ENCODE measurements around the gene MNAT1. TPM values are rescaled to one million over a fixed set of nuclear protein-coding genes. Genes with fewer than 3 reads are reported as not detected.

Gene MNAT1
- total RNA-seq, 4 donors from 2014 or later: 32.4 to 48.9 (median 44.6) TPM

- no peak for DNase-seq (ENCODE audit: low spot score in 2 of 2)
- H3K36me3 ChIP-seq: no peaks in the 10 kb centered on the region
- WGBS, 2 donors: 68 to 69% methylated on average over 1 of the region's 1 CpG
- H3K27me3 ChIP-seq: no peaks in the 10 kb centered on the region
- no peaks in the 10 kb centered on the region for H3K9me3 ChIP-seq
- H3K27ac ChIP-seq: no peak overlapping the region
- TF ChIP-seq, protein P1, sequence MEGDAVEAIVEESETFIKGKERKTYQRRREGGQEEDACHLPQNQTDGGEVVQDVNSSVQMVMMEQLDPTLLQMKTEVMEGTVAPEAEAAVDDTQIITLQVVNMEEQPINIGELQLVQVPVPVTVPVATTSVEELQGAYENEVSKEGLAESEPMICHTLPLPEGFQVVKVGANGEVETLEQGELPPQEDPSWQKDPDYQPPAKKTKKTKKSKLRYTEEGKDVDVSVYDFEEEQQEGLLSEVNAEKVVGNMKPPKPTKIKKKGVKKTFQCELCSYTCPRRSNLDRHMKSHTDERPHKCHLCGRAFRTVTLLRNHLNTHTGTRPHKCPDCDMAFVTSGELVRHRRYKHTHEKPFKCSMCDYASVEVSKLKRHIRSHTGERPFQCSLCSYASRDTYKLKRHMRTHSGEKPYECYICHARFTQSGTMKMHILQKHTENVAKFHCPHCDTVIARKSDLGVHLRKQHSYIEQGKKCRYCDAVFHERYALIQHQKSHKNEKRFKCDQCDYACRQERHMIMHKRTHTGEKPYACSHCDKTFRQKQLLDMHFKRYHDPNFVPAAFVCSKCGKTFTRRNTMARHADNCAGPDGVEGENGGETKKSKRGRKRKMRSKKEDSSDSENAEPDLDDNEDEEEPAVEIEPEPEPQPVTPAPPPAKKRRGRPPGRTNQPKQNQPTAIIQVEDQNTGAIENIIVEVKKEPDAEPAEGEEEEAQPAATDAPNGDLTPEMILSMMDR (IDR thresholded peaks at IDR 0.05): no peak
- no peak for TF ChIP-seq EP300 (IDR thresholded peaks at IDR 0.05)
- TF ChIP-seq POLR2A (IDR thresholded peaks at IDR 0.05): no peak
- no peaks in the 10 kb centered on the region for H3K4me1 ChIP-seq
- H3K4me3 ChIP-seq: no peak overlapping the region
Measured at GRCh38 chr14:60925286-60925685, 190.7 kb downstream of the MNAT1 start.

- Histone ChIP-seq H3K4me3 (no peak overlapping the region), H3K9me3 (no peaks in the 10 kb centered on the region), H3K27me3 (no peaks in the 10 kb centered on the region), H3K27ac (no peak overlapping the region), H3K36me3 (no peaks in the 10 kb centered on the region), H3K4me1 (no peaks in the 10 kb centered on the region)
- WGBS, 2 donors: 97 to 99% methylated on average over 3 of the region's 3 CpGs
- no peak for DNase-seq (ENCODE audit: low spot score in 2 of 2)
- TF ChIP-seq POLR2A (IDR thresholded peaks at IDR 0.05) (no peak), EP300 (IDR thresholded peaks at IDR 0.05) (no peak)
- TF ChIP-seq, protein P1 (IDR thresholded peaks at IDR 0.05): no peak
Measured at GRCh38 chr14:60926002-60926401, 191.4 kb downstream of the MNAT1 start.

GRCh38 chr14:60931218-60931617, 196.7 kb downstream of the MNAT1 start:
- 69 to 71% methylated on average over 1 of the region's 1 CpG for WGBS, 2 donors
- Histone ChIP-seq H3K36me3 (peaks cover 0 to 6% (median 0%) of the 10 kb centered on the region in 3 donors), H3K27me3 (no peaks in the 10 kb centered on the region), H3K4me3 (no peak overlapping the region), H3K9me3 (no peaks in the 10 kb centered on the region), H3K27ac (no peak overlapping the region), H3K4me1 (no peaks in the 10 kb centered on the region)
- no peak for TF ChIP-seq POLR2A (IDR thresholded peaks at IDR 0.05)
- TF ChIP-seq, protein P1 (IDR thresholded peaks at IDR 0.05): no peak
- no peak for TF ChIP-seq EP300 (IDR thresholded peaks at IDR 0.05)
- DNase-seq (ENCODE audit: low spot score in 2 of 2): no peak

DNA sequence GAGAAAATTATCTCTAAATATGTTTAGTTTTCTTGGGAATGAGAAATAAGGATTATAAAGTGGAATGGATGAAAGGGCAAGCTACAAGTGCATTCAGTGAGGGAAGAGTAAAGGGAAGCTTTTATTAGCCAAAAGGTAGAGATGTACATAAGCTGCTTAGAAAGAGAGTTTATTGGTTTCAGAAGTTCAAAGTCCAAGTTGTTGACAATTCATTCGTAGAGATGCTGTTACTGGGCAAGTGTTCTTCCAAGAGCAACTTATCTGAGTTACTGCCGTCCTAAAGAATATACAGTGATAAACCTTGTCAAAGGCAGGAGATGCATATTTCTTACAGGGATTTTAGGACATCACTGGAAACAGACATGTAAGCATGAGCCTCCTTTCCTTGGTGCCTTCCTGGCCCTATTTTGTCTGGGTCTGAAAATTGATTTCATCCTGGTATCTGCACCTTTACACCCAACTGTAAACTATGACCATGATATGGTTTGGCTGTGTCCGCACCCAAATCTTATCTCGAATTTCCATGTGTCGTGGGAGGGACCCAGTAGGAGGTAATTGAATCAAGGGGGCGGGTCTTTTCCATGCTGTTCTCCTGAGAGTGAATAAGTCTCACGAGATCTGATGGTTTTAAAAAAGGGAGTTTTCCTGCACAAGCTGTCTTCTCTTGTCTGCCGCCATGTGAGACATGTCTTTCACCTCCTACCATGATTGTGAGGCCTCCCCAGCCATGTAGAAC, 199.5 kb downstream of the MNAT1 start:
- Histone ChIP-seq H3K4me3 (no peak overlapping the region), H3K36me3 (peaks cover 0 to 6% (median 0%) of the 10 kb centered on the region in 3 donors), H3K27me3 (no peaks in the 10 kb centered on the region), H3K9me3 (no peaks in the 10 kb centered on the region), H3K4me1 (no peaks in the 10 kb centered on the region), H3K27ac (no peak overlapping the region)
- no peak for DNase-seq (ENCODE audit: low spot score in 2 of 2)
- 92 to 94% methylated on average over 8 of the region's 8 CpGs for WGBS, 2 donors
- TF ChIP-seq POLR2A (IDR thresholded peaks at IDR 0.05) (no peak), EP300 (IDR thresholded peaks at IDR 0.05) (no peak)
- TF ChIP-seq, protein P1 (IDR thresholded peaks at IDR 0.05): no peak

GRCh38 chr14:60935319-60935718, 200.8 kb downstream of the MNAT1 start:
- Histone ChIP-seq H3K4me3 (no peak overlapping the region), H3K36me3 (peaks cover 0 to 6% (median 0%) of the 10 kb centered on the region in 3 donors), H3K9me3 (no peaks in the 10 kb centered on the region), H3K4me1 (no peaks in the 10 kb centered on the region), H3K27ac (no peak overlapping the region), H3K27me3 (no peaks in the 10 kb centered on the region)
- TF ChIP-seq EP300 (IDR thresholded peaks at IDR 0.05) (no peak), POLR2A (IDR thresholded peaks at IDR 0.05) (no peak)
- TF ChIP-seq, protein P1 (IDR thresholded peaks at IDR 0.05): no peak
- DNase-seq (ENCODE audit: low spot score in 2 of 2): no peak

Data from tibial nerve (tissue), 4 donors.